Measurements from ENCODE around the gene ZNF862.

Gene ZNF862

DNA sequence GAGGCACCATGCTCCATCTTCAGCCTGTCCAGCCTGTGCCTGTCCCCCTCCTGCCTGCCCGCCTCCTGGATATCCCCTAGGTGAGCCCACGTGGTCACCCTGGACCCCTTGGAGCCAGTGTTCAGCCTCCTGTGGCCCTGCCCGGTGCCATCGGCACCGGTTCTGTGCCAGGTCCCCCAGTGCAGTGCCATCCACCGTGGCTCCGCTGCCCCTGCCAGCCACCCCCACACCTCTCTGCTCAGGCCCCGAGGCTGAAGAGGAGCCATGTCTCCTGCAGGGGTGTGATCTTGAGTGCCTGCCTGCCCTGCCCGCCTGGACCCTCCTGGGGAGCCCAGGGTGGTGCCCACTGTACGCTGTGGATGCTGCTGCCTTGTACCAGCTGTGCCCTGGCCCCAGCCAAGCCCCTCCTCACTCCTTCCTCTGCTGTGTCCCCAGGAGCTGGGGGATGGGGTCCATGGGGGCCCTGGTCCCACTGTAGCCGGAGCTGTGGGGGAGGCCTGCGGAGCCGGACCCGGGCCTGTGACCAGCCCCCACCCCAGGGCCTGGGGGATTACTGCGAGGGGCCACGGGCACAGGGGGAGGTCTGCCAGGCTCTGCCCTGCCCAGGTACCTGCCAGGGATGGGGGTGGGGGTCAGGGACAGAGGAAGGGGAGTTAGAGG lies 26.2 kb upstream of the ZNF862 start:
- no peak for DNase-seq

DNA sequence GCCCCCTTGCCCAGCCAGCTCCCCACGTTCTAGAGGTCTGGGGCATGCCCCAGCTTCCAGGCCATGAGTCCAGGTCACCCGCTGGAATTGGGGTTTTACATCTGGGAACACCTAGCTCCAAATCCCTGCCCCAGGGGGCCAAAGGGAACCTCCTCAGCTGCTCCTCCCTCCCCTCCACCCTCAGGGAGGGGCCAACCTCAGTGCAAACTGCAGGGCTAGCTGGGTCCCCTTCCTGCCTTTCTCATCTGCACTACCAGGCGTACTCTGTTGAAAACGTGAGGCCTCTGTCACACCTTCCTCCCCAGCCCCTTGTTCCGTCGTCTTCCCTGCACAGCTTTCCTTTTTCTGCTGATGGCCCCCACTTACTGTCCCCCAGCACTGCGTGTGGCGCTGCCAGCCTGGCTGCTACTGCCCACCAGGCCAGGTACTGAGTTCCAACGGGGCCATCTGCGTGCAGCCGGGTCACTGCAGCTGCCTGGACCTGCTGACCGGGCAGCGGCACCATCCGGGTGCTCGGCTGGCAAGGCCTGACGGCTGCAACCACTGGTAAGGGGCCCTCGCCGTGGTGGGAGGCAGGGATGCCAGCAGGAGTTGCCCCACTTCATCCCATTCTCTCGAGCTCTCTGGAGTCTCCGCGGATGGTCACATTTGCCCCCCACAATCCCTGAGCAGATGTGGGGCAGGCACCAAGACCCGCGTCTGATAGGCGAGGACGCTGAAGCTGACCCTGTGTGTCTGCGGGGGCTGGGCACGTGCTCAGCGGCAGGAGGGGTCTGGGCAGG lies 24.7 kb upstream of the ZNF862 start:
- no peak for DNase-seq

DNA sequence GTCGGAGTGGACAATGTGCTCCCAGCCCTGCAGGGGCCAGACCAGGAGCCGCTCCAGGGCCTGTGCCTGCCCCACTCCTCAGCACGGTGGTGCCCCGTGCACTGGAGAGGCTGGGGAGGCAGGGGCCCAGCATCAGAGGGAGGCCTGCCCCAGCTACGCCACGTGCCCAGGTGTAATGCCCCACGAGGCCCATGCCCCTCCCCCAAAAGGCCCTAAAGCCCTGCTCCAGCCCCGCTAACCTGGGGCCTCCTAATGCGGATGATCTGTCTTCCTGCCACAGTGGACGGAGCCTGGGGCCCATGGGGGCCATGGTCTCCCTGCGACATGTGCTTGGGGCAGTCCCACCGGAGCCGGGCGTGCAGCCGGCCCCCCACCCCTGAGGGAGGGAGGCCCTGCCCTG lies 23.7 kb upstream of the ZNF862 start:
- DNase-seq = no peak

DNA sequence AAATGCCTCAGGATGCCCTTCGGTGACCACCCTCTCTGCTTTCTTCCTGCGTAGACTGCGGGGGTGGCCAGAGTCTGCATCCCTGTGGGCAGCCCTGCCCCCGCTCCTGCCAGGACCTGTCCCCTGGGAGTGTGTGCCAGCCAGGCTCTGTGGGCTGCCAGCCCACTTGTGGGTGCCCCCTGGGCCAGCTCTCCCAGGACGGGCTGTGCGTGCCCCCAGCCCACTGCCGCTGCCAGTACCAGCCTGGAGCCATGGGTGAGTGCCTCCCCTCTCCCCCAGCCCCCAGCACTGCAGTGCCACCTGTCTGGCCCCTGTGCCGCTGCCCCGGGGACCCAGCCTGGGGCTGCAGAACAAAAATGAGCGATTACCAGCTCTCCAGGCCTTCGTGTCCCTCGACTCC lies 23.1 kb upstream of the ZNF862 start:
- DNase-seq = no peak

DNA sequence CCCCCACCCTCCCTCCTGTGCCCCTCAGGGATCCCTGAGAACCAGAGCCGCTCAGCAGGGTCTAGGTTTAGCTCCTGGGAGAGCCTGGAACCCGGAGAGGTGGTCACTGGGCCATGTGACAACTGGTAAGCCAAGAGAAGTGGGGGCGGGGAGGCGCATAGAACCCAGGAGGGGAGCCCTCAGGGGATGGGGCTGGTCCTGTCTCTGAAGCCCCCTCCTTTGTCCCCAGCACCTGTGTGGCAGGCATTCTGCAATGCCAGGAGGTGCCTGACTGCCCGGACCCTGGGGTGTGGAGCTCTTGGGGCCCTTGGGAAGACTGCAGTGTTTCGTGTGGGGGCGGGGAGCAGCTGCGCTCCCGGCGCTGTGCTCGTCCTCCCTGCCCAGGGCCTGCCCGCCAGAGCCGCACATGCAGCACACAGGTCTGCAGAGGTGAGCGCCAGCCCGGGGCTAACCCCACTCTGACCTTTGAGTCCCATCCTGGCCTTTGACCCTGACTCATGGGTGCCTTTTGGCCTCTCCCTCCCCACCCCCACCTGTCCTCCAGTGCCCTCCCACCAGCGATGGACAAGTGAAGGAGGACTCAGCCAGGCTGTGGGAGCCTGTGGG lies 22.4 kb upstream of the ZNF862 start:
- no peak for DNase-seq

DNA sequence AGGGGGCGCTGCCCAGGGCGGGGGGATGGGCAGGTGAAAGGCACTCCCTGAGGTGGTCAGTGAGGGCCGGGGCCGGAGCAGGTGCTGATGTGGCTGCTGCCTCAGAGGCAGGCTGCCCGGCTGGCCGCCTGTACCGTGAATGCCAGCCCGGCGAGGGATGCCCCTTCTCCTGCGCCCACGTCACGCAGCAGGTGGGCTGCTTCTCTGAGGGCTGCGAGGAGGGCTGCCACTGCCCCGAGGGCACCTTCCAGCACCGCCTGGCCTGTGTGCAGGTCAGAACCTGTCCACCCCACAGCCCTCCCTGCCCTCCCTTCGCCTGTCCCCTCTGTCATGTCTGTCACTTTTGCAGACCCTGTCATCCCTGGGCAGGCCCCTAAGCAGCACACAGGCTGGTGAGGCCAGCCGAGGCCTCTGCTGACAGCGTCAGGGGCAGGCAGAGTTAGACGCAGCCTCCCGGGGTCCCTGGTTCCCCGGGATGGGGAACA lies 21.9 kb upstream of the ZNF862 start:
- DNase-seq = no peak

DNA sequence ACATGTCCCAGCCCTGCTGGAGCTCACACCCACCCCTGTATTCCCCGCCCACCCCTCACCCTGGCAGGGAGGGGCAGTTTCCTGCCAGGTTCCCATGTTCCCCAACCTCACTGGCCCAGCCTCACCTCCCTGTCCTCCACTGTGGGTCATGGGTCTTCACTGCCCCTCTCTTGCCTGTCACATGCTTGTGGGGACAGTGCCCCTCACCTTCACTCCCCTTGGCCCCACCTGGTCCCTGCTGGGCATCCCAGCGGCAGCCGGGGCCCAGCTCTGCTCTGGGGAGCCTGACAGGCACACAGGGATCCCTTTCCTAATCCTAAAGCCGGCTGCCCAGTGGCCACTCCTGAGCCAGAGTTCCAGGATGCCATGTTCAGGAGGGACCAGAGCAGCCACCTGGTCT lies 21.4 kb upstream of the ZNF862 start:
- DNase-seq = no peak

DNA sequence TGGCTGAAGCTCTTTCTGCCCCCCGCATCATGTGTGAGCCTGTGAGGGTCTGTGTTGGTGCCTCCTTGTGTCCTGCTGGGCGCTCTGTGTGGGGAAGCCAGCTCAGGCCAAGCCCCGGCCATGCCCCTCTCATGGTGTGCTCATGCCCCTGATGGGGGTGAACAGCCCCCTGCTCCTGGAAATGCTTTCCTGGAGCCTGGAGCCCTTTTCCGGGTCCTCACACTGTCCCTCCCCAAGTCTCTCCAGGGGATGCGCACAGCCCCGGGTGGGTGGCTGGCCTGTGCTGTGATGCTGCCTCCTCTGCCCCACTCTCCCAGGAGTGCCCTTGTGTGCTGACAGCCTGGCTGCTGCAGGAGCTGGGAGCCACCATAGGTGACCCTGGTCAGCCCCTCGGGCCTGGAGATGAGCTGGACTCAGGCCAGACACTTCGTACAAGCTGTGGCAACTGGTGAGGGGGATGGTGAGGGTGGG lies 20.8 kb upstream of the ZNF862 start:
- DNase-seq = no peak

DNA sequence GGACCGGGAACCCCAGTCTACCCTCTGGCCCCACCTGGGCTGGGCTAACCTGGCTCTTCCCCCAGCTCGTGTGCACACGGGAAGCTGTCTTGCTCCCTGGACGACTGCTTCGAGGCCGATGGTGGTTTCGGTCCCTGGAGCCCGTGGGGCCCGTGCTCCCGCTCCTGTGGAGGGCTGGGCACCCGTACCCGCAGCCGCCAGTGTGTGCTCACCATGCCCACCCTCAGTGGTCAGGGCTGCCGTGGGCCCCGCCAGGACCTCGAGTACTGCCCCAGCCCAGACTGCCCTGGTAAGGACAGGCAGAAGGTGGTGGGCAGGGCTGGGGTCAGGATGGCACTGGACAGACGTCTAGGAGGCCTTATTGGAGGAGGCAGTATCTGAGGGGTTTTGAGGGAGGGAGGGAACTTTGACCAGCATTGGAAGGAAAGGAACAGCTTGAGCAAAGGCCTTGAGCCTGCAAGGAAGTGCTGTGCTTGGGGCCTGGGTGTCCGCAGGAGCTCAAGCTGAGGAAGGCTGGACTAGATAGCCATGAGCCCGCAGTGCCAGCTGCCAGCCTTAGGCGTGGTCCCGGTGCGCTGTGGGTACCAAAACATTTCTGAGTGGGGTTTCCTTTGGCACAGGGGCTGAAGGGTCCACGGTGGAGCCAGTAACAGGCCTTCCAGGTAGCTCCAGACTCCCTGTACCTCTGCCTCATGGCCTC lies 20.2 kb upstream of the ZNF862 start:
- no peak for DNase-seq

DNA sequence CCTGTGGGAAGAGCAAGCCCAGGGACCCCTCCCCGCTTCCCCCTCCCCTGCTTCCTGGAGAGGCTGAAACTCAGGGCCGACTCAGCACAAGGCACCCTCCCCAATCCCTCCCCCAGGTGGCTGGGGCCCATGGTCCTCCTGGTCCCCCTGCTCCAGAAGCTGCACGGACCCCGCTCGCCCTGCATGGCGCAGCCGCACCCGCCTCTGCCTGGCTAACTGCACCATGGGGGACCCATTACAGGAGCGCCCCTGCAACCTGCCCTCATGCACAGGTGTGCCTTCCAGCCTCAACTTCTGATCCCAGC lies 19.7 kb upstream of the ZNF862 start:
- DNase-seq = no peak

DNA sequence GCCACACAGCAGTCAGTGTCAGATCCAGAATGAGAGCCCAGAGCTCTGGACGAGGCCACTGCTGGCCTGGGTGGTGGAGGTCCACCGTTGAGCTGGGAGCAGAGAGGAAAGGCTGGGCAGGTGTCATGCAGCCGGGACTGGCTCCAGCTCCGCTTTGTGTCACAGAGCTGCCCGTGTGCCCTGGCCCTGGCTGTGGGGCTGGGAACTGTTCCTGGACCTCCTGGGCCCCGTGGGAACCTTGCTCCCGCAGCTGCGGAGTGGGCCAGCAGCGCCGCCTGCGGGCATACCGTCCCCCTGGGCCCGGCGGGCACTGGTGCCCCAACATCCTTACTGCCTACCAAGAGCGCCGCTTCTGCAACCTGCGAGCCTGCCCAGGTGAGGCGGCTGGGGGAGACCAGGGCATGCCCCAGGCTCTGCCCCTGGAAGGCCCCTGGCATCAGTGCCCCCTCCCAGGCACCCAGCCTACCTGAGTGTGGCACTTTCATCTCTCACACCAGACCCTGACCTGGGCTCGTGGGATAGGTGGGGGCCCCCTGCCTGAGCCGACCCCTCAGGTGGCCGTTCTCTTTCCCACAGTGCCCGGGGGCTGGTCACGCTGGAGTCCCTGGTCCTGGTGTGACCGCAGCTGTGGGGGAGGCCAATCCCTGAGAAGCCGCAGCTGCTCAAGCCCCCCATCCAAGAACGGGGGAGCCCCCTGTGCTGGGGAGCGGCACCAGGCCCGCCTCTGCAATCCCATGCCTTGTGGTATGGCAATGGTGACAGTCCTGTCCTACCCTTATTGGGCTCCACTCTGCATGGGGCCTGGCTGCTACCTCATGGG lies 18.8 kb upstream of the ZNF862 start:
- no peak for DNase-seq

DNA sequence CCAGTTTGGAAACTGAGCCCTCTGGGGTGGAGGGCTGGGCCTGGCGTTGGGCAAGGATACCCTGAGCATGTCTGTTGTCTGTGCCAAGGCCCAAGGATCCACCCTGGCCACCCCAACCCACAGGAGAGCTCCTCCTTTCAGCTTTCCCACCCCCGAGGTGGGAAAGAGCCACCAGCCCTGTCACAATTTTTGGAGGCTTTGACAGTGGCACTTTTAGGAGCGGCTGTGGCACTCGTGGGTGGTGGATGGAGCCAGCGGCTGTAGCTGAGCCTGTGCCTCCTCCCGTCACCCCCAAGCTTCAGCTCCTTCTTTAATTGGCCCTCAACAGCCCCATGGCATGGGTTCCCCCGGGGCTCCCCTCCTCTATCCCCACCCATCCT lies 18.2 kb upstream of the ZNF862 start:
- no peak for DNase-seq

DNA sequence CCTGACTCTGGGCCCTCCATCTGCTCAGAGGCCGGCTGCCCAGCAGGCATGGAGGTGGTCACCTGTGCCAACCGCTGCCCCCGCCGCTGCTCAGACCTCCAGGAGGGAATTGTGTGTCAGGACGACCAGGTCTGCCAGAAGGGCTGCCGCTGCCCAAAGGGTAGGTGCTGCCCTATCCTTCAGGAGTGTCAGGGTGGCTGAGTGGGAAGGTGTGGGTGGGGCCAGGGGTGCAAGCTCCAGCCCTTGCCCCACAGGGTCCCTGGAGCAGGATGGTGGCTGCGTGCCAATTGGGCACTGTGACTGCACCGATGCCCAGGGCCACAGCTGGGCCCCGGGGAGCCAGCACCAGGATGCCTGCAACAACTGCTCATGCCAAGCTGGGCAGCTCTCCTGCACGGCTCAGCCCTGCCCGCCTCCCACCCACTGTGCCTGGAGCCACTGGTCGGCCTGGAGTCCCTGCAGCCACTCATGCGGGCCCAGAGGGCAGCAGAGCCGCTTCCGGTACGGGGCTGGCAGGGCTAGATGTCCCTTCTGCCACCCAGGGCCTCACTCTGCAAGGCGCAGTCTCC lies 17.5 kb upstream of the ZNF862 start:
- DNase-seq = no peak

DNA sequence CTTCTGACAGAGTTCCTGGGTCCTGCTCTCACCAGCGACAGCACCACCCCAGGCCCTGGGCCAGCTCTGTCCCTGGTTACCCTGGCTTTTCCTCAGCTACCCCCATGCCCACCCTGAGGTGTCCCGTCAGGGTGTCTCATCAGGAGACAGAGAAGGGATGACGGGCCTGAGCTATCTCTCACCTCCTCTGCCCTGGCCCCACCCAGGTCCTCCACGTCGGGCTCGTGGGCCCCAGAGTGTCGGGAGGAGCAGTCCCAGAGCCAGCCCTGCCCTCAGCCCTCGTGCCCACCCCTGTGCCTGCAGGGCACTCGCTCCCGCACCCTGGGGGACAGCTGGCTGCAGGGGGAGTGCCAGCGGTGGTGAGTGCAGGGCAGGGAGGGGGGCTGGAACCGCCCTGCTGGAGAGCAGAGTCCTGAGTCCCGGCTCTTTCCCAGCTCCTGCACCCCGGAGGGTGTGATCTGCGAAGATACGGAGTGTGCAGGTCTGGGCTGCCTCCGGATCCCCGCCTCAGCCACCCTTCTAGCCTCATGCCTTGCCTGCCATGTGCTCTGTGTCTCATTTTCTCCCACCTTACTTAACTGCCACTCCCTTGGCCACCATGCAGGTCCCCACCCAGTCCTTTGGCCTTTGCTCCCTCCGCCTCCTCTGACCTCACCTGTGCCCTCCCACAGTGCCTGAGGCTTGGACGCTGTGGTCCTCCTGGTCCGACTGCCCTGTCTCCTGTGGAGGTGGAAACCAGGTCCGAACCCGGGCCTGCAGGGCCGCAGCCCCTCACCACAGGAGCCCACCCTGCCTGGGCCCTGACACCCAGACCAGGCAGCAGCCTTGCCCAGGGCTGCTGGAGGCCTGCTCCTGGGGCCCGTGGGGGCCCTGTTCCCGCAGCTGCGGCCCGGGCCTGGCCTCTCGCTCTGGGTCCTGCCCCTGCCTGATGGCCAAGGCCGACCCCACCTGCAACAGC lies 16.7 kb upstream of the ZNF862 start:
- DNase-seq = no peak

DNA sequence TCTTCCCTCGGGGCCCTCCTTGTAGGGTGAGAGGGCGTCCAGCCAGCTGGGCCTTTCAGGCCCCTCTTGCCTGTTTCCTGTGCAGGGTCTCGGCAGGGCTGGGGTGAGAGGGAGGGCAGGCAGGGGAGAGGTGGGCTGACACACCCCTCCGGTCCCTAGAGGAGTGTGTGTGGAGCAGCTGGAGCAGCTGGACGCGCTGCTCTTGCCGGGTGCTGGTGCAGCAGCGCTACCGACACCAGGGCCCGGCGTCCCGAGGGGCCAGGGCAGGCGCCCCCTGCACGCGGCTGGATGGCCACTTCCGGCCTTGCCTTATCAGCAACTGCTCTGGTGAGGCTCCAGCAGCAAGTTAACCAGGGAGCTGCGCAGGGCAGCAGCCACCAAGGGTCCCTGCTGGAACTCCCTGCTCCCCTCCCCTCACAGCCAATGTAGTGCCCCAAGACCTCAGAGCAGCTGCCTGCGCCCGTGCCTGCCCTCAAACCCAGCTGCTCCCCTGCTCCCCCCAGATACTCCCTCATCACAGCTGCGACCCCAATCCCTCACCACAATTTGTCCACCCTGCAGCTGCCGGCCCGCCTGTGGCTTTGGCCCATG lies 15.7 kb upstream of the ZNF862 start:
- no peak for DNase-seq

DNA sequence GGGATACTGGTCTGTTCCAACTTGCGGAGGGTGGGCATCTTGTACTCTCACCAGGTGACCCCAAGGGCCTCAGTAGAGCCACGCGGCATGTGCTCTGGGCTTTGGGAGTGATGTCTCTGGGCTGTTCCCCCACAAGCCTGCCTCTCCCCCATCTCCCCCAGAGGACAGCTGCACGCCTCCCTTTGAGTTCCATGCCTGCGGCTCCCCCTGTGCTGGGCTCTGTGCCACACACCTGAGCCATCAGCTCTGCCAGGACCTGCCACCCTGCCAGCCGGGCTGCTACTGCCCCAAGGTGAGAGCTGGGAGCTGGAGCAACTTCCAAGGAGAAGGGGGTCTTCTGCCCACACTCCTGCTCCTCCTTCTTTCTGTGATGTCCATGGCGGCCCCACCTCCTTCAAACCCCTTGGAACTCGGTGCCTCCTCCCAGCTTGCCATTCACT lies 15.0 kb upstream of the ZNF862 start:
- DNase-seq = no peak

DNA sequence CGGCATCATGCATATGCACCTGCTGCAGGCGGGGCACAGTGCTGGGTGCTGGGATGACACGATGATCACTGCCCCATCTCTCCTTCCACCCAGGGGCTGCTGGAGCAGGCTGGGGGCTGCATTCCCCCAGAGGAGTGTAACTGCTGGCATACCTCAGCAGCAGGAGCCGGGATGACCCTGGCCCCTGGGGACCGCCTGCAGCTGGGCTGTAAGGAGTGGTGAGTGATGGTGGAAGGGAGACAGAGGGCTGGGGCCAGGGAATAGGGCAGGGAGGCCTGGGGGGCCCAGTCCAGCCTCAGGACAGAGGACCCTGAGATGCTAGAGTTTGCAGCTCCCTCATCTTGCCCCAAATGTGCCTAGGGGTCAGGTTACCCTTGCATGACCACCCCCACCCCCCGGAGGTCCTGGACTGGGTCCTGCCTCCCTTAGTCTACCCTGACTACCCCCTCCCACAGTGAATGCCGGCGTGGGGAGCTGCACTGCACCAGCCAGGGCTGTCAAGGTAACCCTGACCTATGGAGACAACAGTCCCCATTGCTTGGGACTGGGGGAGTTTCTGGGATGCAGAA lies 14.5 kb upstream of the ZNF862 start:
- DNase-seq = no peak

DNA sequence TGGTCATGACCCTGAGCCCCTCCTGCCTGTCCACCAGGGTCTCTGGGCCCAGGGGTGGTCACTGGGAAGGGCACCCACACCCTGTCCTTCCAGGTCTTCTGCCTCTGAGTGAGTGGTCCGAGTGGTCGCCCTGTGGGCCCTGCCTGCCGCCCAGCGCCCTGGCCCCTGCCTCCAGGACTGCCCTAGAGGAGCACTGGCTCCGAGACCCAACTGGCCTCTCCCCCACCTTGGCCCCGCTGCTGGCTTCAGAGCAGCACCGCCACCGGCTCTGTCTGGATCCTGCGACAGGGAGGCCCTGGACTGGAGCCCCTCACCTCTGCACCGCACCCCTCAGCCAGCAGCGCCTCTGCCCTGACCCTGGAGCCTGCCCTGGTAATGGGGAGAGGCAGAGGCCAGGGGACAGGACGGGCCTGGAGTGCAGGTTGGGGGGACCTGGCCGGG lies 13.9 kb upstream of the ZNF862 start:
- DNase-seq = no peak

DNA sequence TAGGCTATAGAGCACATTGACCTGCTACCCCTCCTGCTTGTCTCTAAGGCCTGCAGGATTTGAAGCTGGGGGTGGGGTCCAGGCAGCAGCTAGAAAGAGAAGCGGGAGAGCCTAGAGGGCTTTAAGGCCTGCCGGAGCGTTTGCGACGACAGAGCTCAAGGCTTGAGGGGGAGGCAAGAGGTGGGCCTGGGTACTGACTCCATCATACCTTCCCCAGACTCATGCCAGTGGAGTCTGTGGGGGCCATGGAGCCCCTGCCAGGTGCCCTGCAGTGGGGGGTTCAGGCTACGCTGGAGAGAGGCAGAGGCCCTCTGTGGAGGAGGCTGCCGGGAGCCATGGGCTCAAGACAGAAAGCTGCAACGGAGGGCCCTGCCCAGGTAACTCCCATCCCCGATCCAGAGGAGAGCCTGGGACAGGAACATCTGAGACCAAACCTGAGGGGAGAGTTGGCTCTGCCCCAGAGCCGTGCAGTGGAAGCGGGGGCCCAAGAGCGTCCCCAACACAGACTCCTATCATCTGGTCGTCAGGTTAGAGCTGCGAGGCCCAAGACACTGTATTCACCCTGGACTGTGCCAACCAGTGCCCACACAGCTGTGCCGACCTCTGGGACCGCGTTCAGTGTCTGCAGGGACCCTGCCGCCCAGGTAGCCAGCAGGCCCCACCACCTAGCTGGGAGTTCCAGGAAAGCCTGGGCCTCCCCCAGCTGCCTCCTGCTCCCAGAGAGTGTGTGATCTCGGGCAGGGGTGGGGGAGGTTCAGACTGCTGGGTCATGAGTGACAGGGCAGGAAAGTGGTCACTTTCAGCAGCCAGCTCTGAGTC lies 13.2 kb upstream of the ZNF862 start:
- DNase-seq = no peak
